ENCODE data around the gene FIGN. TPM values are rescaled to one million over a fixed set of nuclear protein-coding genes. Genes with fewer than 3 reads are reported as not detected.

The FIGN gene
- total RNA-seq, 2 donors from 2014 or later, result 18.6 to 20.5 TPM

DNA sequence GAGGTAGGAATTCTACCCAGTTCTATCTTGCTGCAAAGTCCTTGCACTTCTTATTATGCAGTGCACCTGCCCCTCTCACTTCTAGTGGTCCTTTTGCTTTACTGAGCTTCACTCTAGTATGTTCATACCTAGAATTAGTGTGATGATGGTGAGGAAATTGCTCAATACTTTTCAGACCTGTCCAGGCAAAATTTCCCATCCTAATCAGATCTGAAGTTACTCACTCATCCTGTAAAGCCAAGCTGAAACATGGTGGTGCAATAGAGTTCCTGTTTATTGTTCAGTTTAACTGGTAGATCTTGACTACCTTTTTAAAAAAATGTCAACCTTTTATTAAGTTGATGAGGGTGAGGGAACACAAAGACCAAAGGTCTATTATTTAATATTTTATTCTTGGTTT is 12.6 kb upstream of the FIGN start:
- Histone ChIP-seq H3K36me3 (ENCODE audit: control insufficient read depth, insufficient read depth, low read length) (no peaks in the 10 kb centered on the region), H3K4me1 (ENCODE audit: control insufficient read depth, insufficient read depth, low read length) (no peaks in the 10 kb centered on the region), H3K9ac (ENCODE audit: extremely low read depth, low read length, poor library complexity, severe bottlenecking) (no peak overlapping the region), H3K27ac (ENCODE audit: low read depth, low read length) (no peak overlapping the region), H3K27me3 (ENCODE audit: control insufficient read depth, insufficient read depth, low read length, poor library complexity, severe bottlenecking) (no peaks in the 10 kb centered on the region), H3K9me3 (ENCODE audit: control insufficient read depth, low read length) (no peaks in the 10 kb centered on the region), H3K4me3 (ENCODE audit: low read length) (no peak overlapping the region)
- Mint-ChIP-seq H3K36me3 (ENCODE audit: low read depth) (no peaks in the 10 kb centered on the region), H3K4me1 (no peaks in the 10 kb centered on the region), H3K27ac (no peak overlapping the region), H3K9me3 (no peaks in the 10 kb centered on the region), H3K27me3 (ENCODE audit: insufficient read depth) (no peaks in the 10 kb centered on the region), H3K4me3 (no peak overlapping the region)
- no peak for DNase-seq
- TF ChIP-seq, protein P1, sequence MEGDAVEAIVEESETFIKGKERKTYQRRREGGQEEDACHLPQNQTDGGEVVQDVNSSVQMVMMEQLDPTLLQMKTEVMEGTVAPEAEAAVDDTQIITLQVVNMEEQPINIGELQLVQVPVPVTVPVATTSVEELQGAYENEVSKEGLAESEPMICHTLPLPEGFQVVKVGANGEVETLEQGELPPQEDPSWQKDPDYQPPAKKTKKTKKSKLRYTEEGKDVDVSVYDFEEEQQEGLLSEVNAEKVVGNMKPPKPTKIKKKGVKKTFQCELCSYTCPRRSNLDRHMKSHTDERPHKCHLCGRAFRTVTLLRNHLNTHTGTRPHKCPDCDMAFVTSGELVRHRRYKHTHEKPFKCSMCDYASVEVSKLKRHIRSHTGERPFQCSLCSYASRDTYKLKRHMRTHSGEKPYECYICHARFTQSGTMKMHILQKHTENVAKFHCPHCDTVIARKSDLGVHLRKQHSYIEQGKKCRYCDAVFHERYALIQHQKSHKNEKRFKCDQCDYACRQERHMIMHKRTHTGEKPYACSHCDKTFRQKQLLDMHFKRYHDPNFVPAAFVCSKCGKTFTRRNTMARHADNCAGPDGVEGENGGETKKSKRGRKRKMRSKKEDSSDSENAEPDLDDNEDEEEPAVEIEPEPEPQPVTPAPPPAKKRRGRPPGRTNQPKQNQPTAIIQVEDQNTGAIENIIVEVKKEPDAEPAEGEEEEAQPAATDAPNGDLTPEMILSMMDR (conservative IDR thresholded peaks at IDR 0.05), result no peak

DNA sequence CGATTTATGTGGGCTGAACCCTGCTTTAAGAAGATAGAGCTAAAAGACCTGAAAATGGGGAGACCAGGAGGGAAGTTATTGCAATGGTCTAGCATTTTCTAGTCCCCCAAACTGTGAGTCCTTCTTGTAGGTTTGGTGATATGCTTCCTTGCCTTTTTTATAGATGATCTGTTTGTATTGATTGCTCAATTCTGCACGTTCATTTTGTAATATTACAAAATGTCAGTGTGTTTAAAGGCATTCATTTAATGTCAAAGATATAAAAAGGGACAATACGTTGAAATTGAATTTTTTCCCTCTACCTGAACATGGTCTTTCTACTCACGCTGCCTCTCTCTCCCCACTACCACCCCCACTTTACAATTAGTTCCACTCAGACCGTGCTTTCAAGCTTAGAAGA is 5.6 kb upstream of the FIGN start:
- DNase-seq, result no peak
- no peak overlapping the region for H3K27ac Mint-ChIP-seq
- Histone ChIP-seq H3K27ac (ENCODE audit: low read depth, low read length) (no peak overlapping the region), H3K4me1 (ENCODE audit: control insufficient read depth, insufficient read depth, low read length) (peaks cover 6% of the 10 kb centered on the region), H3K9me3 (ENCODE audit: control insufficient read depth, low read length) (no peaks in the 10 kb centered on the region), H3K36me3 (ENCODE audit: control insufficient read depth, insufficient read depth, low read length) (no peaks in the 10 kb centered on the region), H3K27me3 (ENCODE audit: control insufficient read depth, insufficient read depth, low read length, poor library complexity, severe bottlenecking) (peaks cover 8% of the 10 kb centered on the region), H3K9ac (ENCODE audit: extremely low read depth, low read length, poor library complexity, severe bottlenecking) (no peak overlapping the region), H3K4me3 (ENCODE audit: low read length) (no peak overlapping the region)
- H3K27me3 Mint-ChIP-seq (ENCODE audit: insufficient read depth), result peaks cover 7% of the 10 kb centered on the region
- TF ChIP-seq, protein P1 (conservative IDR thresholded peaks at IDR 0.05), result no peak
- 84% methylated on average over 5 of the region's 5 CpGs; no CpG with 5 or more reads in 1 of the 2 experiments for WGBS, 2 experiments (ENCODE audit: insufficient coverage in 1 of 2, insufficient read length in 1 of 2)
- peaks cover 5% of the 10 kb centered on the region for H3K4me1 Mint-ChIP-seq
- H3K36me3 Mint-ChIP-seq (ENCODE audit: low read depth), result no peaks in the 10 kb centered on the region
- no peaks in the 10 kb centered on the region for H3K9me3 Mint-ChIP-seq
- no peak overlapping the region for H3K4me3 Mint-ChIP-seq

DNA sequence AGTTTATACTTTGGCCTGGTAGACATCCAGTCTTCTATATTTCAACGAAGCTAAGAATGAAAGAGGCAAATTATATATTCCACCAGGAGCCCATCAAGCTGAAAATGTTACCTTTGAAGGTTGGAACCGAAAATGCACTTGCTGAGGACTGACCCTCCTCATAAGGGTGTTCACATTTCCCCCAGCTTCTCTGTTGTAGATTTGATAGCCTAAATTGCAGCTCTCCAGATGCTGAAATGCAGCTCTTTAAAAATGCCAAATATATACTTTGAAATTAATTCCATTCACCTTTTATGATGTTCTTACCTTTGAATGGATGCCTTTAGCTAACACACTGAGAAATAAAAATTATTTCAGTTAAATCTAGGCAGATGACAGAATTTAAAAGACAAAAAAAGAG is 1.8 kb upstream of the FIGN start:
- Mint-ChIP-seq H3K36me3 (ENCODE audit: low read depth) (no peaks in the 10 kb centered on the region), H3K27ac (no peak overlapping the region), H3K4me3 (peak overlapping the region; percentile 84), H3K9me3 (no peaks in the 10 kb centered on the region), H3K4me1 (peaks cover 18% of the 10 kb centered on the region), H3K27me3 (ENCODE audit: insufficient read depth) (peaks cover 7% of the 10 kb centered on the region)
- 75 to 80% methylated on average over 2 of the region's 2 CpGs for WGBS, 2 experiments (ENCODE audit: insufficient coverage in 1 of 2, insufficient read length in 1 of 2)
- H3K27ac ChIP-seq (ENCODE audit: low read depth, low read length), result peak overlapping the region; percentile 98
- no peak overlapping the region for H3K9ac ChIP-seq (ENCODE audit: extremely low read depth, low read length, poor library complexity, severe bottlenecking)
- H3K27me3 ChIP-seq (ENCODE audit: control insufficient read depth, insufficient read depth, low read length, poor library complexity, severe bottlenecking), result peaks cover 8% of the 10 kb centered on the region
- TF ChIP-seq, protein P1 (conservative IDR thresholded peaks at IDR 0.05), result no peak
- no peaks in the 10 kb centered on the region for H3K9me3 ChIP-seq (ENCODE audit: control insufficient read depth, low read length)
- H3K36me3 ChIP-seq (ENCODE audit: control insufficient read depth, insufficient read depth, low read length), result no peaks in the 10 kb centered on the region
- H3K4me3 ChIP-seq (ENCODE audit: low read length), result peak overlapping the region; percentile 96
- H3K4me1 ChIP-seq (ENCODE audit: control insufficient read depth, insufficient read depth, low read length), result peaks cover 6% of the 10 kb centered on the region
- no peak for DNase-seq

Measured in endodermal cell (in vitro differentiated cells).